ENCODE results near the gene RPL19. TPM values are rescaled to one million over a fixed set of nuclear protein-coding genes. Genes with fewer than 3 reads are reported as not detected.

Gene RPL19
- total RNA-seq, 1 donor from 2014 or later = 1,018 TPM

DNA sequence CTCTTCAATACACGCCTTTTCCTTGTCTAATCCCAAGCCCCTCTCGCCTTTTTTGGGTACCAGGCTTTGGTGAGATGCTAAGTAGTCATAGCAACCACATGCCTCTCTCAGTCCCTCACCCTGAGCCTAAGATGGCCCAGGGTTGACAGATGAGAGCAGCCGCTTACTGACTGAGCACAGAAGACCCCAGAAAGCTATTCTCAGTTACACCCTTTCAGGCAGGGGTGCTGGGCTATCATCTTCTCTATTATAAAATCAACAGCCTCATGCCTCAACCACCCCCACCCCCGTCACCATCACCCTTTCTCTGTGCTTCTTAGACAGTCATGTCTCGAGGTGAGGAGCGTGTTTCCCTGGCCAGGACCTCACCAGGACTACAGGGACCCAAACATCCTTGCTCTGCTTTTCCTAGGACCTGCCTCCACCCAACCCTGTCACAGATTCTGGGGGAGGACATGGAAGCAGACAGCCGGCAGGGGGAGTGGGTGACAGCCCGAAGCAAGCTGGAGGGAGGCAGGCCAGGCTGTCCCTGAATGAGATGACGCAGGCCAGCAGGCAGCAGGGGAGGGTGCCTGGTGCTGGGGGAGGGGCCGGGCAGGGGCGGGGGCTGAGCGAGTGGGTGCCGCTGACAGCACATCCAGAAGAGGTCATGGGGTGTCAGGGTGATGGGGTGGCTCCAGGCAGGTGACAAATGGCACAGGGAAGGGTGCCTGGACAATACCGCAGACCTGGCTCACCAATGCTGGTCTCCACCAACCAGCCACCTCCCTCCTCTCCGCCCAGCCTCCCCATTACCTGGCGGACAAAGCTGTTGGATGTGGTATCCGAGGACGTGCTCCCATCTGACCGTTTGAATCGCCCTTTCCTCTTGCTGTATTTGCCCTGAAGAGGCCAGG is 5.7 kb upstream of the RPL19 start:
- intact Hi-C loops (cut with DNase I) = no loop called here
- DNase-seq (ENCODE audit: missing footprints) (peak; percentile 75), ATAC-seq (peak; percentile 52)

DNA sequence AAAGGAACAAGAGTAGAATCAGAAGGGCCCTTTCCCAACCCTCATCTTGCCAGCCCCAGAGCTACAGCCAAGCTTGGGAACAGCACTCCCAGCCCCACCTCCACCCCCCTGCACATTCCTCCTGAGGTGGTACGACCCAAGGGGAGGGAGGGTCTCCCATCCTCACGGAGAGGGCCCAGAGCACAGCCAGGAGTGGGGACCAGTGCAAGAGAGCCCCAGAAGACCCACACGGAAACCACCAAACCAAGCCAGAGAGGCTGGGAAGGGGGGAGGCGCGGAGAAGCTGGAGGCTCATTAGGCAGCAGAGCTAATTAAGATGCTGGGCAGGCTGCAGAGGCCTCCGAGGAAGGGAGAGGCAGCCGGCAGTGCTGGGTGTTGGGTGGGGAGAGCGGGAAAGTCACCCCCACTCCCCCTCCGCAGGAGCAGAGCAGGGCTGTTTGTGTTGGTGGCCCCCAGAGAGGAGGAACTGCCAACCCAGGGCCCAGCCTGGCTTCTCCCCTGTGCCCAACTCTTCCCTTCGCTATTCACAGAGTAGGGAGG is 5.0 kb upstream of the RPL19 start:
- peak; percentile 7 for DNase-seq (ENCODE audit: missing footprints)
- intact Hi-C loops (cut with DNase I) = no loop called here
- ATAC-seq = no peak

DNA sequence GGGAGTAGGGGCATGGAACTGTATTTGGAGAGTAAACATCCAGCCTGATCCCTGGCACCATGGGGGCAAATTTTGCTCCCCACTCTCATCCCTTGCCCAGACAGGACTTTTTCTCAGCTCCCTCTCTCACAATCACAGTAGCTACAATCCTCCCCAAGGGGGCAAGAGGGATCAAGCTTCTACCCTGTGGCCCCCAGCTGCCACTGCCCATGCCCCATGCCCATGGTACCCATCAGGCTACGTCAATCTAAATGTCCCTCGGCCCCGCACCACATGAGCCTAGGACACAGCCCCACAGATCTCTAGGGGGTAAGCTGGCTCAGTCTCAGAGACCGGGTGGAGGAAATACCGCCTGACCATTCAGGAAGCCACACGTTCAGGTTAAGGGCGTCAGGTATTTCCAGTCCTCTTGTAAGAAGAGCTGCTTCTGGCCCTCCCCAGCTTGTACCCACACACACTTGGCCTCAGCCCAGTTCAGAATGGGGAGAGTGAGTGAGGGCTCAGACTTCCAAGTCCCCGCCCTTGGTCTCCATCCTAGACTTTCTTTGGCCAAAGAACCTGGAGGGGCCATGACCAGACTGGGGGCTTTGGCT is 4.4 kb upstream of the RPL19 start:
- intact Hi-C loops (cut with DNase I) = no loop called here
- no peak for ATAC-seq
- DNase-seq (ENCODE audit: missing footprints) = peak; percentile 55

DNA sequence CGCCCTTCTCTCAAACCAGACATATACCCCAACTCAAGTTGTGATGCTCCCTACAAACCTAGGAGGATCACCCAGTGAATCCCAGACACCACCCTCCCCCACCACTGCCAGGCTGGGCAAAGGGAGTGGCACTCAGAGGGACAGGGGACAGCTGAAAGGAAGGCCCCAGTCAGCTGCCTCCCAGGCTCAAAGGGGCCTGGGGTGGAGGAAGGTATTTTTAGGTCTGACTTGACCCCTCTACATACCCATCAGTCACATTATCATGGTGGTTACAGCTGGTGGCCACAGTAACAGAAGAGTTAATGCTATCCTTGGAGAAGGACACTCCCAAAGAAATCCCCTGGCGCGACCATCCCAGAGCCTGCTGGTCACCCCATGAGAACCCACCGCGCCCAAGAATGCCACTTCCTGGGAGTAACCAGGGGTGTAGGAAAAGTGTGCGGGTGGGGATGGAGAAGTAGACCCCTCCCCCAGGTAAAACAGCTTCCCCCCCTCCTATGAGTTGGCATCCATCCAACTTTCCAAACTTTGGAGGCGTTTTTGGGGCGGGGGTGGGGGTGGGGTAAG is 3.8 kb upstream of the RPL19 start:
- intact Hi-C loops (cut with DNase I) = no loop called here
- ATAC-seq (no peak), DNase-seq (ENCODE audit: missing footprints) (peak; percentile 44)

DNA sequence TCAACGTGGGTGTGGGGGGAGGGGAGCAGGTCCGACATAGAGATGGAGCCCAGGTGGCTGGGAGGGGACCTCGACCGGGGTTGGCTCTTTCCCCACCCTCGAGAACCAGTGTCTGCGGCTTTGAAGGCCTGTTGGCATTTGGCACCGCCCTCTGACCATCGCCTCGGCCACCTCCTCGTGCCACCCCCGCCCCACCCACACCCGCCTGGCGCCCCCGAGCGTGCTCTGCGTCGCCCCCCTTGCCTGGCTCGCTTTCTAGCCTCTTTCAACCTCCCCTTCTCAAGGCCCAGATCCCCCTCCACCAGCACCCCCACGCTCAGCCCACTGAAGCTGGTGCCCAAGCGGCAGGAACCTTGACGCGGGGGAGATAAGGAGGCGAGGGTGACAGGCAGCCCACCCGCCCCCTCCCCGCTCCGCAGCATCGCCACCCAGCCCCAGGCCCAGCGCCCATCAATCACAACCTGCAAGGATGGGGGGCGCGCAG is 3.2 kb upstream of the RPL19 start:
- DNase-seq (ENCODE audit: missing footprints) (peak; percentile 56), ATAC-seq (no peak)
- intact Hi-C loops (cut with DNase I) = no loop called here

DNA sequence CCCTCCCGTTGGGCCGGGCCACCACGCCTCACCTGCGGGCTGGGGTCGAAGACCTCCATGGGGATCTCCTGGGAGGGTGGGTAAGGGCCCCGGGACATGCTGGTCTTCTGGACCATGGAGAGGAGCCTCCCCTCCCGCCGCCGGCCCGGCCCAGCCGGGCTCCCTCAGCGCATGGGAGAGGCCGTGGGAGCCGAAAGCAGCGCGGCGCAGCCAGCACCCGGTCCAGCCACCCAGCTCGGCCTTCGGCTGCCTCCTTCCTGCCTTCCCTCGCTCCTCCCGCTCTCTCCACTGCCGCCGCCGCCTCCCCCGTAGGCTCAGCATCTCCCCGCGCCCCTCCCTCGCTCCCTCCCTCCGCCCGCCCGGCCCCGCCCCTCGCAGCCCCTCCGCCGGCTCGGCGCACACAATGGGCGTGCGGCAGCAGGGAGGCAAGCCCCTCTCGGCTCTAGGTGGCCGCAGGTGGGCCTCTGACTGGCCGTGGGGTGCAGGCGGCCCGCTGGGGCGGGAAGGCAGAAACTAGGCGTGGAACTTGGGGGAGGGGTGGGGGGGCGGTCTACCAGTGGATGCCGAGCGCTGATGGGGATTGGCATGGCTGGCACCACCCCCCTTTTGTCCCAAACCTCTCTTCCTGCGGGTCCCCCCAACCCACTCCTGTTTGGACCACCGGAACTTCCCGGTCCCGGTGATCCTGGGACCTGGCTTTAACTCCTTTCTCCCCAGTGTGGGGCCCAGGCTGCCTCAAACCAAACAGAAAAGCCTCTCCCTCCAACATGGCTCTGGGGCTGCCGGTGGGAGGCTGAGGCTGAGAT is 2.5 kb upstream of the RPL19 start, which contains the start of gene CACNB1:
Gene CACNB1 (minus strand): TSS at position 290 of the 806 bp plus-strand sequence. CDS start 174 bp downstream, at position 116.
- intact Hi-C loops (cut with DNase I) = no loop called here
- DNase-seq (ENCODE audit: missing footprints) (peak; percentile 82), ATAC-seq (peak; percentile 79)

DNA sequence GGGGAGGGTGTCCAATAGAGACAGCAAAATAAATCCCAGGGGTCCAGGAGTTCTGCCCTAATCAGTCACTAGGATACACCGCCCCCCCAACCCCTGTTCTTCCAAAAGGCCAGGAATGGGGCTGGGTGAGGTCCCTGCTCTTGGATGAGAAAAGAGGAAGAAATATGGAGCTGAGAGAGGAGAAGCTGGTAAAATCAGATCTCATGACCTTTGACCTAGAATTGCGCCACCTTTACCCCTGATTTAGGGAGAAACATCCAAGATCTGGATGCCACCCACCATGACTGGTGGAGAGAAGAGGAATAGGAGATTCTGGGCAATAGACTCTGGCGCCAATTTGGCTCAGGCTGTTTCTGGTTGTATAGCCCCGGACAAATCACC is 1.9 kb upstream of the RPL19 start:
- DNase-seq (ENCODE audit: missing footprints) (peak; percentile 47), ATAC-seq (no peak)
- intact Hi-C loops (cut with DNase I) = no loop called here

DNA sequence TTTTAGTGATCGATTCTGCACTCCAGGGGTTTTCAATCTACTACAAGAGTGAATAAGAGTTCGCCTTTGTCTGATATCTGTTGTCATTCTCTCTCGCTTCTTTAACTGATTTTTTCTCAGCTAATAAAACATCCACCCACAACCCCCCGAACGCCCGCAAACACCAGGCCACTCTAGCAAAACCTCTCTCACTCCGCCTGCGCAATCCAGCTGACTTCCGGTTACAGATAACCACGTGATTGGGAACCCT is 338 bp upstream of the RPL19 start:
- DNase-seq (ENCODE audit: missing footprints) (peak; percentile 93), ATAC-seq (peak; percentile 80)
- intact Hi-C loops (cut with DNase I) = no loop called here

DNA sequence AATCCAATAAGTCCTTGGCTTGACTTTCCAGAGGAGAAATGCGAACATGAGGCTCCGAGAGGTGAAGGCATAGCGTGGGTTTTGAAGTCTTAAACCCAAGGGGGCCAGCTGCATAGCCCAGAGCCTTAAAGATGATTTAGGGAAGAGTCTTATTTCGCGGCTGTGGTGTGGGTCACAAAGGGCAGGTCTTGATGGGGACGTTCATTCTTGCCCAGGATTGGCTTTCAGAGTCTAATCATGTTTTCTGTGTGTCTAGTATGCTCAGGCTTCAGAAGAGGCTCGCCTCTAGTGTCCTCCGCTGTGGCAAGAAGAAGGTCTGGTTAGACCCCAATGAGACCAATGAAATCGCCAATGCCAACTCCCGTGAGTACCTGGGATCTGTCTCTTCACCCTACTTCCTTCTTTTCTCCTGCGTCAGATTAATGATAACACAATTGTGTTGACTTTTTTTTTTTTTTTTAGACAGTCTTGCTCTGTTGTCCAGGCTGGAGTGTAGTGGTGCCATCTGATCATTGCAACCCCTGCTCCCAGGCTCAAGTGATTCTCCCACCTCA is 951 bp downstream of the RPL19 start:
- ATAC-seq (no peak), DNase-seq (ENCODE audit: missing footprints) (no peak)
- intact Hi-C loops (cut with DNase I) = no loop called here

DNA sequence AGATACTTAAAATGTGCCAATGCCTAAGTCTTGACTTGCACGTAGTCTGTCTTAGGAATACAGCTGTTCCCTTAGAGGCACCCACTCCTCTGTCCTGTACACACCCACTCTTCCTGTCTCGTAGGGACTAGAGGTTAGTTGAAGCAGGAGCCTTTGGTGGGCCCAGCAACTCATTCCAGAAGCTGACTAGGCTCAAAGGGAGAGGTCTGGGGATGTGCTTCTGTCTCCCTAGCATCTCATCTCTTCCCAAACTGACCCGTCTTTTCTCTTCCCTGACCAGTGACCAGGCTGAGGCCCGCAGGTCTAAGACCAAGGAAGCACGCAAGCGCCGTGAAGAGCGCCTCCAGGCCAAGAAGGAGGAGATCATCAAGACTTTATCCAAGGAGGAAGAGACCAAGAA is 4.2 kb downstream of the RPL19 start:
- intact Hi-C loops (cut with DNase I) = no loop called here
- DNase-seq (ENCODE audit: missing footprints) (no peak), ATAC-seq (no peak)

DNA sequence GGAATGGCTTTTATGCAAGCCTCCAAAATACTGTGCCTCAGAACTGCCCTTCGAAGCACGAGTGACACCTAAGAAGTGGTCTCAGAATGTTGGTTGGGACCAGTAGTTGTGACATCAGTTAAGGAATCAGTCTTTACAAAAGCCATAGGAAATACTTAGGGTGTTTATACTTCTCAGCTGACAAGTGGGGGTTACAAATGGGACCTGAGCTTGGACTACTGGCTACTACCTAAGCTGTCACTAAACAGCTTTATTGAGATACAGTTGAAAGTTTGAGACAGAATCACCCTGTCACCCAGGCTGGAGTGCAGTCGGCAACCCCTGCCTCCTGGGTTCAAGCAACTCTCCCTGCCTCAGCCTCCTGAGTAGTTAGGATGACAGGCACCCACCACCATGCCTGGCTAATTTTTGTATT is 5.0 kb downstream of the RPL19 start:
- ATAC-seq = no peak
- intact Hi-C loops (cut with DNase I) = no loop called here
- DNase-seq (ENCODE audit: missing footprints) = no peak

DNA sequence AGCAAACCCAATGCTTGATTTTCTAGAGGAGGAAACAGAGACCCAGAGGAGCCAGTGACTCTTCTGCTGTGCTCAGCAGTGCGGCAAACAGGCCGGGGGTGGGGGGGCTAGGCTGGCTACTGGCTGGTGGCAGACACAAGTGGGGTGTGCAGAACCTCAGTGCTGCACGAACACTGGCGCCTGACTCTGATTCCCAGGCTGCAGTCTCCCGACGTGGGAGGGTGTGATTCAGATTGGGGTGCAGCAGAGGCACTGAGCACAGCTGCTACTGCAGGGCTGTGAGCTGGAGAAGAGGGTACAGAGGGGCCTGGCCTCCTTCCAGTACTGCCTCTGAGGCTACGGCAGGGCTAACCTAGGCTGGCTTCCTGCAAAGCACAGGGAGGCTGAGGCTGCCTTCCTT is 8.1 kb downstream of the RPL19 start:
- DNase-seq (ENCODE audit: missing footprints) (no peak), ATAC-seq (no peak)
- intact Hi-C loops (cut with DNase I) = loop anchor here (2.0 kb wide), 1 partner anchor 25 kb away; no protein-coding TSS in a partner anchor

DNA sequence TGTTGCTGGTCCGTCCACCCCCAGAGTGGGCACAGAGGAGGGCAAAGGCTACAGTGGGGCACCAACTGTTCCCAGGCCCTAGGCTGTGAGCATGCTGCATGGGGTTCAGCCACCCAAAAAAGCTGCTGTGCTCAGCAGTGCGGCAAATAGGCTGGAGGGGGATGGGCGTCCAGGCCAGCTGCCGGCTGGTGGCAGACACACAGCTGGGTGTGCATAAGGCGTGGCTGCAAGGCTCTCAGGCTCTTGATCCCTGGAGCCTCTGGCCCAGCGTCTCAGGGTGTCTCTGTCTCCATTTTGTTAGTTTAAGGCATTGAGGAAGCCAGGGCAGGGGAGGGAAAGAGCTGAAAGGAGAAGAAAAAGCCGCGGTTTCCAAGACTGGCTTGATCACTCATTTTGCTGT is 8.8 kb downstream of the RPL19 start:
- DNase-seq (ENCODE audit: missing footprints) (no peak), ATAC-seq (no peak)
- intact Hi-C loops (cut with DNase I) = loop anchor here (2.0 kb wide), 1 partner anchor 24 kb away; no protein-coding TSS in a partner anchor

DNA sequence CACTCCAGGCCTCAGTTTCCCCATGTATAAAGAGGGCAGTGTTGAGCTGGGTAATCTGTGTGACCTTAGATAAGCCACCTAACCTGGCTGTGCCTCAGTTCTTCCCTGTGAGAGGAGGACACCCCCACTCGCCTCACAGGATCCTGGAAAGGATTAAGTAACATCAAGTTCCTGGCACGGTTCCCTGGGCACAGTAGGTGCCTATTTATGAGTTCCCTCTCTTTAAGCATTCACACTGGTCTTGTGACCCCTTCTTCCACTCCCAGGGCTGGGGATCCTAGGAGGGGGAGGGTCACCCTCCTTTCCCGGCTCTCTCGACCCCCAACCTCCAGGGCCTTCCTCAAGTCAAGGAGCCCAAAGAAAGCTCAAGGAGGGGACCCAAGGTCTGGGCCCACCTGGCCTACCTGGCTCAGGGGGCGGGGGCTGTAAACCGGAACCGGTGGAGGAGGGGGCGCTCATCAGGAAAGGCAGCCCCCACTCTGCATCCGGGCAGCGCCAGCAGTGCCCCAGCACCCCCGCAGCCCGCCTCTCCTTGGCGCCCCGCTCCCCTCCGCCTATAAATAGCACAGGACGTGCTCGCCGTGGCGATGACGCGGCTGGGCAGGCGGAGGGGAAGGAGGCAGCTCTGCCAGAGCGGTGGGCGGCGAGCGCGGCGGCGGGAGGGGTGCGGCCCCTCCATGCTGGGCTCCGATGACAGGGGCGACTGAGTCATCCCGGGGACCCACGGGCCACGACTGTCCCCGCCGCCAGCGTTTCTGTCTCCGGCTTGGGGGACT is 9.4 kb downstream of the RPL19 start:
- intact Hi-C loops (cut with DNase I) = loop anchor here (2.0 kb wide), 1 partner anchor 23 kb away; no protein-coding TSS in a partner anchor
- peak; percentile 74 for ATAC-seq
- DNase-seq (ENCODE audit: missing footprints) = peak; percentile 88

DNA sequence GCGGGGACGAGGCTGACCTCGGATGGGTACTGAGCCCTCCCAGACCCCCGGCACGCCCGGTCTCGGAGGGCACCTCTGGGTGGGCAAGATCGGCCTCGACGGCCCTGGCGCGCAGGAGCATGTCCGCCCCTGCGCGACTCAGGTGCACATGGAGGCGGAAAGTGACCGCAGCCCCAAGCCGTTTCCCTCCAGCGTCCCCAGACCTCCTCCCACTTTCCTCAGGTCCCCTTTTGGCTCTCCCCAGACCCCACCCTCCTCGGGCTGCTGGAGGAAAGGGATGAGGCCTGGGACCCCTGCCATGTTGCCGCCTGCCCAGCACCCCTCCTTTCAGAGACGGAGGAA is 10.0 kb downstream of the RPL19 start:
- ATAC-seq = no peak
- DNase-seq (ENCODE audit: missing footprints) = no peak
- intact Hi-C loops (cut with DNase I) = no loop called here

DNA sequence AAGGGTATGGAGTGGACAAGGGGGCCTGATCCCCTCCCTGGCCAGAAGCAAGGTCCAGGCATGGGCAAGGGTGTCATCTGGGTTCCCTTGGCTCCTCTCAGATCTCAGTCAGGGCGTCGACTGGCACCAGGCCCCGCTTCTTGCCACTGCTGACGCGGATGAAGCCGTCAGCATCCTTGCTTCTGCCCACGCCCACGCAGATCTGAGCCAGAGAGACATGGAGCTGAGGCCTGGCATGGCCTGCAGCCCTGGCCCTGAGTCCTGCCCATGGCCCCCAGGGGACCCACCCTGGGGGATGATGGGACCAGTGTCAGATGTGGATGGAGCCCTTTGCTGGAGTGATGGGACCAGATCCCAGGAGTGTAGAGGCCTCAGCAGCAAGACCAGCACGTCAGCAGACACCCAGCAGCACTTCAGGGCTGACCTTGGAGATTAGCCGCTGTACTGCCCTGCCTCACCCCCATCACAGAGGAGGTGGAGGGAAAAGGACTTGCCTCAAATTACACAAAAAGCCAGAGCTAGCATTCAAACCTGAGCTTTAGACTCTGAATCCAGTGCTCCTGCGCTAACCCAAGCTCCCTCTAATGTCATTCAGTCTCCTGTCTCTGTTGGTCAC is 12.2 kb downstream of the RPL19 start:
- no peak for DNase-seq (ENCODE audit: missing footprints)
- peak; percentile 38 for ATAC-seq
- intact Hi-C loops (cut with DNase I) = no loop called here

DNA sequence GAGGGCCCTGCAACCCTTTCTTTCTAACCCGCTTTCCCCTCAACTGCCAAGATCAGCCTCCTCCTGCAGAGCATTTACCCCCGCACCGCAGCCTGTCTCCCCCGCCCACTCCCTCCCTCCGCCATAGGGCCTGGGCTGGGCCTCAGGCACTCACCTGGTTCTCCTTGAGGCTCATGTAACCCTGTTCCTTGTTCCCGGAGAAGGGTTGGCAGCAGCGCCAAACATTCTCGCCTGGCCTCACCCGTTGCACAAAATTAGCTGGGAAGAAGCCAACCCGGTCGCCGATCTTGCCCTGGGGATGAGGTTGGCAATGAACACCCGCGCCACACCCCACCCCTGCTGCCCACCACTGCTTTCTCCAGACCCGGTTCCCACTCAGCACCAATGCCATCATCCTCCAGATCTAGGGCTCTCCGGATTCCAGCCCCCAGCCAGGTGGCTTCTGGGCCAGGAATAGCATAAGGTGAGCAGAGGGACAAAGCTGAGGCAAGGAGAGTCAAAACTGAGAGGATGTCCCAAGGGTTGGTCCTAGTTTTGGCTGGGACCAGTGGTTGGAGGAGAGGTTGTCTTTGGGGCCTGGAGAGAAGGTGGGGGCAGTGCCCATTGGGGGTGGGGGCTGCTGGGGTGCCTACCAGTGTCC is 12.9 kb downstream of the RPL19 start:
- ATAC-seq (no peak), DNase-seq (ENCODE audit: missing footprints) (no peak)
- intact Hi-C loops (cut with DNase I) = no loop called here

All from Right ventricle myocardium inferior (tissue), 1 donor.